ENCODE measurements around the gene IQCK. TPM values are rescaled to one million over a fixed set of nuclear protein-coding genes. Genes with fewer than 3 reads are reported as not detected.

IQCK gene
- total RNA-seq, 1 donor from 2014 or later: 3.2 TPM

GRCh38 chr16:19883966-19884485 lies 166.0 kb downstream of the IQCK start:
- Mint-ChIP-seq H3K4me1 (peaks cover 31% of the 10 kb centered on the region), H3K27ac (no peak overlapping the region), H3K36me3 (ENCODE audit: low read depth) (no peaks in the 10 kb centered on the region), H3K27me3 (peaks cover 38% of the 10 kb centered on the region), H3K9me3 (no peaks in the 10 kb centered on the region), H3K4me3 (peak overlapping the region; percentile 72)
- intact Hi-C loops (cut with micrococcal nuclease): loop anchor here (2.0 kb wide), 1 partner anchor 165 kb away; the partner anchor contains the start of genes IQCK and KNOP1
- POLR2A ChIA-PET: interaction anchor here (0.7 to 0.8 kb wide), 2 partner anchors 14 to 165 kb away, joined by 5 to 7 read pairs; no protein-coding TSS in a partner anchor
- no peak for DNase-seq
- CTCF ChIA-PET: interaction anchor here (6.4 kb wide), 1 partner anchor 327 kb away, joined by 47 read pairs; the partner anchor contains the start of gene VPS35L
- TF ChIP-seq, protein P1, sequence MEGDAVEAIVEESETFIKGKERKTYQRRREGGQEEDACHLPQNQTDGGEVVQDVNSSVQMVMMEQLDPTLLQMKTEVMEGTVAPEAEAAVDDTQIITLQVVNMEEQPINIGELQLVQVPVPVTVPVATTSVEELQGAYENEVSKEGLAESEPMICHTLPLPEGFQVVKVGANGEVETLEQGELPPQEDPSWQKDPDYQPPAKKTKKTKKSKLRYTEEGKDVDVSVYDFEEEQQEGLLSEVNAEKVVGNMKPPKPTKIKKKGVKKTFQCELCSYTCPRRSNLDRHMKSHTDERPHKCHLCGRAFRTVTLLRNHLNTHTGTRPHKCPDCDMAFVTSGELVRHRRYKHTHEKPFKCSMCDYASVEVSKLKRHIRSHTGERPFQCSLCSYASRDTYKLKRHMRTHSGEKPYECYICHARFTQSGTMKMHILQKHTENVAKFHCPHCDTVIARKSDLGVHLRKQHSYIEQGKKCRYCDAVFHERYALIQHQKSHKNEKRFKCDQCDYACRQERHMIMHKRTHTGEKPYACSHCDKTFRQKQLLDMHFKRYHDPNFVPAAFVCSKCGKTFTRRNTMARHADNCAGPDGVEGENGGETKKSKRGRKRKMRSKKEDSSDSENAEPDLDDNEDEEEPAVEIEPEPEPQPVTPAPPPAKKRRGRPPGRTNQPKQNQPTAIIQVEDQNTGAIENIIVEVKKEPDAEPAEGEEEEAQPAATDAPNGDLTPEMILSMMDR (IDR thresholded peaks at IDR 0.05): no peak
- no peak for ATAC-seq (ENCODE audit: low read depth)

- DNase-seq (peak; percentile 33), ATAC-seq (ENCODE audit: low read depth) (peak; percentile 68)
- Mint-ChIP-seq H3K9me3 (no peaks in the 10 kb centered on the region), H3K36me3 (ENCODE audit: low read depth) (no peaks in the 10 kb centered on the region), H3K4me1 (peaks cover 31% of the 10 kb centered on the region), H3K27me3 (peaks cover 38% of the 10 kb centered on the region), H3K27ac (no peak within 1 kb of the TSS), H3K4me3 (peak within 1 kb of the TSS; percentile 82)
- ChIA-PET POLR2A (interaction anchor here (0.7 to 0.8 kb wide), 2 partner anchors 14 to 166 kb away, joined by 5 to 7 read pairs; no protein-coding TSS in a partner anchor), CTCF (interaction anchor here (6.4 kb wide), 1 partner anchor 328 kb away, joined by 47 read pairs; the partner anchor contains the start of gene VPS35L)
- intact Hi-C loops (cut with micrococcal nuclease): loop anchor here (2.0 to 5.0 kb wide), 3 partner anchors 166 to 498 kb away; partner anchors contain the start of genes CCP110, GDE1, IQCK and KNOP1
- TF ChIP-seq, protein P1 (IDR thresholded peaks at IDR 0.05): no peak
Measured at GRCh38 chr16:19884611-19885450, 166.8 kb downstream of the IQCK start, which contains the start of gene GPRC5B. Gene GPRC5B (minus strand): TSS chr16:19884848. CDS start chr16:19872845, 12,003 bp downstream.

DNA sequence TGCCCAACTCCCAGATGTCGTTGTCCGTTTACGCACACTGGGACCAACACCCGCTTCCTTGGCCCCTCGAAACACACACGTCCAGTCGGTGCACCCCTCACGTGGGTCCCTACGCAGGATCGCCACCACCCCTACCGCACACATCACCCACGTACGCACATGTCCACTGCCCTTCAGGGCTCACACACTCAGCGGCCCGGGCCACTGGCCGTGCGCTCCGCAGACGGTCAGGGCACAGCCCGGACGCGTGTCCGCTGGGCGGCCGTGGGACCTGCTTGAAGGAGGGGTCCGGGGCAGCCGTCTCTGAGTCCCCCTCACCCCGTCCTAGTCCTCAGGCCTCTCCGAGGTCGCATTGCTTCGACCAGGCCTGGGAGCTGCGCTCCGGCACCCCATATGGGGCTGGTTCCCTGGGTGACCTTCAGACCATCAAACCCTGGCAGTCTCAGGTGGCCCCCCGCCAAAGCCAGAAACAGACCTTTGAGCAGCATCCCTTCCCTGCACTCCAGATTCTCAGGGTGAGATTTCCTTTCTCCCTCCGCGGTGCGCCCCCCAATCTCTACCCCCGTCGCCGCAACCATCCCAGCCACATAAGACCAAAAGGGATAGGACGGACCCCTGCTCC lies 167.5 kb downstream of the IQCK start:
- H3K27me3 Mint-ChIP-seq: peaks cover 38% of the 10 kb centered on the region
- ATAC-seq (ENCODE audit: low read depth) (no peak), DNase-seq (peak; percentile 24)
- CTCF ChIA-PET: interaction anchor here (3.0 to 6.4 kb wide), 2 partner anchors 284 to 328 kb away, joined by 22 to 47 read pairs; partner anchors contain the start of gene VPS35L
- peaks cover 31% of the 10 kb centered on the region for H3K4me1 Mint-ChIP-seq
- no peaks in the 10 kb centered on the region for H3K9me3 Mint-ChIP-seq
- POLR2A ChIA-PET: no interaction called here
- H3K27ac Mint-ChIP-seq: no peak overlapping the region
- H3K4me3 Mint-ChIP-seq: peak overlapping the region; percentile 82
- intact Hi-C loops (cut with micrococcal nuclease): loop anchor here (1.0 to 5.0 kb wide), 6 partner anchors 167 to 799 kb away; partner anchors contain the start of genes CCP110, GDE1, IQCK and KNOP1
- TF ChIP-seq, protein P1 (IDR thresholded peaks at IDR 0.05): no peak
- H3K36me3 Mint-ChIP-seq (ENCODE audit: low read depth): no peaks in the 10 kb centered on the region

DNA sequence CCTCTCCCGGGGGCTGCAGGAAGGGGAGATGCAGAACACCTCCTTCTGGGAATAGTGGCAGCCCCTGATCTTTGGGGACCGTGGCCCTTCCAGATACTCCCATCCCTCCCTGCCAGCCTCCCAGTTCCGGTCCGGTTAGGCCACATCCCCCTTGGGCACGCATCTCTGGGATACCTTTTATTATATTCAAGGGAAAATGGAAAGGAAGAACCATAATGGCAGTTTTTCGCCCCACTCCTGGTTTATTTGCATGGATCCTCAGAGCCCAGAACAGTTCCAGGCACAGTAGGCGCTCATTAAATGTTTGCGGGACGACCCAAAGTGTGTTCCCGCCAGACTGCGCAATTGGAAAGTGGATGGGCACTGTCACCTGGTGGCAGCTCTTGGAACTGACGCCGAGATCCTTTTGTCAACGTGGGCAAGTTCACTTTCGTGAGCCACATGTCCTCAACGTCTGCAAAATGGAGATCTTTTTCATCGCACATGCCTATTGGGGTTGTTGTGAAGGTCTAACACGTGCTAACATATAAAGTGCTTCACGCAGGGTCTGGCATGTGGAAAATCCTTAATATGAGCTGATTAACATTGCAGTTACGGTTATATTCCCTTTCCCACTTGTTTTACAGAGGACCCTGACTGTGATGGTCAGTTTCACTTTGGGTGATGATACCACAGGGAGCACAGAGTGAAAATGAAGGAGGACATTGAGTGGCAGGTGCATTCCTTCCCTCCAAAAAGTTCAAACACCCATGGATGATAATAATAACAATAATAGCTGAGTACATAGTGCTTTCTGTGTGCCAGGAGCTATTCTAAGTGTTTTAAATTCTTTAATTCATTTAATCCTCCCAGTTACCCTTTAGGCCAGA lies 168.2 kb downstream of the IQCK start:
- peaks cover 35% of the 10 kb centered on the region for H3K27me3 Mint-ChIP-seq
- CTCF ChIA-PET: interaction anchor here (1.4 to 6.4 kb wide), 3 partner anchors 285 to 329 kb away, joined by 4 to 47 read pairs (median 22); partner anchors contain the start of gene VPS35L
- H3K27ac Mint-ChIP-seq: no peak overlapping the region
- DNase-seq (peak; percentile 58), ATAC-seq (ENCODE audit: low read depth) (peak; percentile 74)
- H3K9me3 Mint-ChIP-seq: peaks cover 2% of the 10 kb centered on the region
- intact Hi-C loops (cut with micrococcal nuclease): loop anchor here (1.0 to 5.0 kb wide), 5 partner anchors 303 to 800 kb away; partner anchors contain the start of genes CCP110 and GDE1
- POLR2A ChIA-PET: interaction anchor here (0.8 kb wide), 1 partner anchor 331 kb away, joined by 4 read pairs; the partner anchor contains the start of gene VPS35L
- peak overlapping the region; percentile 82 for H3K4me3 Mint-ChIP-seq
- peaks cover 31% of the 10 kb centered on the region for H3K4me1 Mint-ChIP-seq
- TF ChIP-seq, protein P1 (IDR thresholded peaks at IDR 0.05): peak; percentile 72
- H3K36me3 Mint-ChIP-seq (ENCODE audit: low read depth): no peaks in the 10 kb centered on the region
